K562 (cell line): ENCODE data around the gene TRUB1. TPM values are rescaled to one million over a fixed set of nuclear protein-coding genes. Genes with fewer than 3 reads are reported as not detected.

Source experiments
- ATAC-seq: fragments of 200-7000 bp; cut with Tn5 transposase; 3 replicates; pipeline ENCODE4 v1.9.1; 2020; ENCODE audit warnings: moderate library complexity
- BruUV-seq: library from RNA; stranded (reverse); fragments of 400-500 nt; replicated peaks from 2 replicates; lab custom pipeline; 2021; lab: Mats Ljungman, UMichigan
- CTCF ChIA-PET: fragments of 300-600 bp; formaldehyde crosslinking; extraction: SDS; loops from one replicate; lab custom pipeline; 2021; ENCODE audit warnings: low intra/inter-chr PET ratio; lab: Yijun Ruan, JAX
- POLR2A ChIA-PET: fragments of 300-600, 350-650 bp; sonication (Branson Sonifier 250); formaldehyde crosslinking; extraction: SDS; loops from one replicate; lab custom pipeline; 2021; ENCODE audit warnings: antibody characterized with exemption, inconsistent platforms; lab: Yijun Ruan, JAX
- DNase-seq, 4 experiments: peaks; one replicate each; pipeline versions ENCODE4 v3.0.0 to v3.0.0-alpha.2; 2011 to 2018; ENCODE audit warnings: low spot score in 3 of 4, mixed read lengths in 3 of 4; ENCODE audit errors: extremely low read depth in 1 of 4
- FAIRE-seq: peaks from 2 replicates; lab custom pipeline; 2011; peaks lifted over from hg19 to GRCh38; lab: Jason Lieb, UNC
- H2AFZ ChIP-seq: 2 replicates; pipeline ENCODE4 v1.6.0; 2011; ENCODE audit warnings: low read depth, low read length, control low read depth, inconsistent platforms
- H3K27ac ChIP-seq: fragments of 200-600 bp; 3 replicates; pipeline ENCODE4 v1.8.0; 2011; ENCODE audit warnings: low read depth, mild to moderate bottlenecking, control low read depth, inconsistent platforms, low read length, moderate library complexity, mixed read lengths; ENCODE audit errors: extremely low read depth
- H3K27me3 ChIP-seq, 2 experiments: fragments of 300-600 bp in 1 of 2; 2 replicates in 1 of 2; 3 replicates in 1 of 2; pipeline versions ENCODE4 v1.6.0 to v1.8.0; 2011; ENCODE audit warnings: inconsistent platforms in 2 of 2, low read length in 2 of 2, mild to moderate bottlenecking in 1 of 2, mixed read lengths in 1 of 2, moderate library complexity in 1 of 2; ENCODE audit not compliant: control insufficient read depth in 2 of 2, insufficient read depth in 2 of 2
- H3K36me3 ChIP-seq: fragments of 300-600 bp; 3 replicates; pipeline ENCODE4 v1.8.0; 2011; ENCODE audit warnings: mild to moderate bottlenecking, low read length, inconsistent platforms; ENCODE audit not compliant: control insufficient read depth, insufficient read depth
- H3K4me1 ChIP-seq, 2 experiments: fragments of 200-600 bp in 1 of 2; replicated peaks in 1 of 2; 2 replicates in 1 of 2; 3 replicates in 1 of 2; pipeline versions ENCODE4 v1.5.1 to v1.8.0; 2011; ENCODE audit warnings: inconsistent platforms in 2 of 2, low read length in 2 of 2, mild to moderate bottlenecking in 1 of 2, mixed read lengths in 1 of 2, moderate library complexity in 1 of 2; ENCODE audit not compliant: control insufficient read depth in 2 of 2, insufficient read depth in 2 of 2
- H3K4me2 ChIP-seq: 2 replicates; pipeline ENCODE4 v1.6.1; 2011; ENCODE audit warnings: low read length, control low read depth, inconsistent platforms, mixed read lengths; ENCODE audit not compliant: insufficient read depth
- H3K4me3 ChIP-seq: fragments of 200-600 bp; sonication (generic), shearing (Covaris generic); 2 replicates; pipeline ENCODE4 v1.5.1; 2016; ENCODE audit warnings: control low read depth, inconsistent platforms
- H3K79me2 ChIP-seq: fragments of 200-600 bp; 3 replicates; pipeline ENCODE4 v1.8.0; 2011; ENCODE audit warnings: low read length, inconsistent platforms; ENCODE audit not compliant: control insufficient read depth, insufficient read depth
- H3K9ac ChIP-seq, 2 experiments: 2 replicates each; pipeline versions ENCODE4 v1.6.0 to v1.6.1; 2011; ENCODE audit warnings: low read depth in 2 of 2, low read length in 2 of 2, control low read depth in 1 of 2, inconsistent platforms in 1 of 2, mild to moderate bottlenecking in 1 of 2, mixed read lengths in 1 of 2; ENCODE audit not compliant: insufficient read depth in 1 of 2
- H3K9me1 ChIP-seq: one replicate; pipeline ENCODE4 v1.6.0; 2011; ENCODE audit warnings: inconsistent platforms, mild to moderate bottlenecking, low read length, moderate library complexity; ENCODE audit not compliant: control insufficient read depth, insufficient read depth
- H3K9me3 ChIP-seq: replicated peaks from 2 replicates; pipeline ENCODE4 v1.5.1; 2011; ENCODE audit warnings: low read depth, low read length, inconsistent platforms; ENCODE audit not compliant: control insufficient read depth, insufficient read depth
- H4K20me1 ChIP-seq: replicated peaks from 2 replicates; pipeline ENCODE4 v1.6.1; 2011; ENCODE audit warnings: low read length, inconsistent platforms, mixed read lengths; ENCODE audit not compliant: control insufficient read depth, insufficient read depth
- BCLAF1 ChIP-seq, 2 experiments: fragments of 450-650 bp in 1 of 2; IDR thresholded peaks; 2 replicates each; pipeline ENCODE4 v1.6.1; 2011 to 2017; ENCODE audit warnings: low read depth in 2 of 2, antibody characterized with exemption in 1 of 2, borderline replicate concordance in 1 of 2, low read length in 1 of 2, mild to moderate bottlenecking in 1 of 2, mixed read lengths in 1 of 2; ENCODE audit not compliant: control insufficient read depth in 1 of 2
- FOXA1 ChIP-seq: fragments of 450-650 bp; IDR thresholded peaks from 2 replicates; pipeline ENCODE4 v1.6.1; 2016; ENCODE audit warnings: mild to moderate bottlenecking, borderline replicate concordance
- HDAC8 ChIP-seq: fragments of 450-650 bp; IDR thresholded peaks from 2 replicates; pipeline ENCODE4 v1.6.1; 2016; ENCODE audit warnings: mild to moderate bottlenecking, missing genetic modification characterization, moderate library complexity, missing compliant biosample characterization
- JUND ChIP-seq, 2 experiments: IDR thresholded peaks; 2 replicates in 1 of 2; 3 replicates in 1 of 2; pipeline ENCODE4 v1.6.1; 2011; ENCODE audit warnings: borderline replicate concordance in 2 of 2, low read depth in 2 of 2, low read length in 2 of 2, improper control_type of control experiment in 1 of 2, missing biosample characterization in 1 of 2, missing genetic modification characterization in 1 of 2, missing genetic modification reagents in 1 of 2
- YY1 ChIP-seq, 3 experiments: IDR thresholded peaks; 2 replicates each; pipeline ENCODE4 v1.6.1; 2011; ENCODE audit warnings: low read length in 2 of 3, mild to moderate bottlenecking in 2 of 3, moderate library complexity in 2 of 3, borderline replicate concordance in 1 of 3, control low read depth in 1 of 3, low read depth in 1 of 3; ENCODE audit not compliant: insufficient read depth in 3 of 3, insufficient replicate concordance in 2 of 3, control insufficient read depth in 1 of 3, insufficient read length in 1 of 3; ENCODE audit errors: extremely low read depth in 1 of 3
- ZNF699 ChIP-seq: fragments of 250-450 bp; sonication (Bioruptor Pico); IDR thresholded peaks from 2 replicates; pipeline ENCODE4 v1.8.0; 2021; ENCODE audit warnings: mild to moderate bottlenecking, moderate library complexity; ENCODE audit not compliant: insufficient replicate concordance
- ZNF830 ChIP-seq: fragments of 250-450 bp; sonication (Bioruptor Pico); IDR thresholded peaks from 2 replicates; pipeline ENCODE4 v1.5.0; 2021; ENCODE audit warnings: mild to moderate bottlenecking
- WGBS: fragments of 100-300 bp; shearing (Covaris generic); methylation state at CpG from one replicate; pipeline ENCODE4 v1.1.6; 2016; ENCODE audit warnings: low coverage, mixed read lengths; ENCODE audit not compliant: insufficient coverage; ENCODE audit errors: missing lambda C conversion rate; 5-methylcytosine and 5-hydroxymethylcytosine counted together
- in situ Hi-C: fragments of 300-500 bp; cut with MboI; formaldehyde crosslinking; loops from 4 replicates; pipeline ENCODE4 v1.15.0; 2018; ENCODE audit warnings: inconsistent platforms, mixed read lengths
- intact Hi-C: fragments of 100-400 bp; cut with micrococcal nuclease; formaldehyde crosslinking; loops from 2 replicates; pipeline ENCODE4 v1.14.2; 2022
- polyA plus RNA-seq, 8 experiments: library from polyadenylated mRNA; depleted of rRNA in 4 of 8; stranded (reverse) in 5 of 8; unstranded in 3 of 8; fragments of >200 nt; fragmentation: Nextera tagmentation in 2 of 8; fragmentation: Illumina TruSeq in 1 of 8; extraction: Ambion mirVana in 2 of 8; extraction: Trizol in 1 of 8; gene quantifications; 2 replicates each; pipeline versions ENCODE4 v1.2.1 to v1.2.3, GENCODE V29; 2011 to 2014; ENCODE audit warnings: inconsistent platforms in 1 of 8, missing spikeins in 1 of 8
- total RNA-seq, 7 experiments: library from RNA; depleted of rRNA in 6 of 7; stranded (reverse); fragments of >200 nt in 6 of 7; fragmentation: Illumina TruSeq in 2 of 7; extraction: Trizol in 2 of 7; gene quantifications; 2 replicates each; pipeline versions ENCODE4 v1.2.1 to v1.2.3, GENCODE V29; 2011 to 2021; ENCODE audit warnings: low replicate concordance in 1 of 7
- TF ChIP-seq, protein P1 (sequence below): sonication (generic); formaldehyde crosslinking; IDR thresholded peaks from 2 replicates; pipeline ENCODE4 v1.5.0; 2020; ENCODE audit warnings: missing genetic modification reagents

The TRUB1 gene
- total and polyA plus RNA-seq, 9 of the 15 experiments (the other 6 are each of a cell fraction or from before 2014, with no cell fraction given) = 4.6 to 16.5 (median 11.5) TPM

- TF ChIP-seq JUND (IDR thresholded peaks at IDR 0.05; ENCODE audit: borderline replicate concordance, low read depth, low read length) = no peak
- TF ChIP-seq JUND (tag; IDR thresholded peaks at IDR 0.05; ENCODE audit: borderline replicate concordance, low read depth, low read length) = no peak
These were observed 61.0 kb downstream of the TRUB1 start (continued) for GRCh38 chr10:114998993-114999392.

- in situ Hi-C loops (no loop called here), intact Hi-C loops (no loop called here)
- CTCF ChIA-PET = no interaction called here
- POLR2A ChIA-PET = no interaction called here
- no TSS peak for BruUV-seq
- Histone ChIP-seq H3K9me1 (no peaks in the 10 kb centered on the region), H3K27ac (no peak overlapping the region), H3K4me1 (no peaks in the 10 kb centered on the region; a peak in 1 of 5 replicates), H3K4me2 (no peak overlapping the region), H3K27me3 (no peaks in the 10 kb centered on the region), H3K4me3 (no peak overlapping the region), H3K9me3 (no peaks in the 10 kb centered on the region), H2AFZ (peak overlapping the region; percentile 22; the same call in 1 of the 2 replicates), H3K36me3 (no peaks in the 10 kb centered on the region), H3K79me2 (no peaks in the 10 kb centered on the region), H3K9ac (no peak overlapping the region), H4K20me1 (no peaks in the 10 kb centered on the region)
- ATAC-seq (peak; percentile 34; the same call in 1 of the 3 replicates), FAIRE-seq (no peak), DNase-seq (no peak)
- 4% methylated on average over 13 of the region's 13 CpGs for WGBS
- TF ChIP-seq HDAC8 (tag) = no peak
- TF ChIP-seq ZNF699 (CRISPR knock-in tag) = no peak
- no peak for TF ChIP-seq ZNF830
- TF ChIP-seq, protein P1, sequence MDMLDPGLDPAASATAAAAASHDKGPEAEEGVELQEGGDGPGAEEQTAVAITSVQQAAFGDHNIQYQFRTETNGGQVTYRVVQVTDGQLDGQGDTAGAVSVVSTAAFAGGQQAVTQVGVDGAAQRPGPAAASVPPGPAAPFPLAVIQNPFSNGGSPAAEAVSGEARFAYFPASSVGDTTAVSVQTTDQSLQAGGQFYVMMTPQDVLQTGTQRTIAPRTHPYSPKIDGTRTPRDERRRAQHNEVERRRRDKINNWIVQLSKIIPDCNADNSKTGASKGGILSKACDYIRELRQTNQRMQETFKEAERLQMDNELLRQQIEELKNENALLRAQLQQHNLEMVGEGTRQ (CRISPR knock-in tag) = no peak
- no peak for TF ChIP-seq YY1 (IDR thresholded peaks at IDR 0.05; ENCODE audit: borderline replicate concordance in 1 of 3, control insufficient read depth in 1 of 3, extremely low read depth in 1 of 3, insufficient read depth in 3 of 3, insufficient read length in 1 of 3, insufficient replicate concordance in 2 of 3, low read depth in 1 of 3, low read length in 2 of 3)
- no peak for TF ChIP-seq FOXA1
- TF ChIP-seq BCLAF1 (IDR thresholded peaks at IDR 0.05; ENCODE audit: borderline replicate concordance in 1 of 2, control insufficient read depth in 1 of 2, low read depth in 2 of 2, low read length in 1 of 2) = no peak
These were observed 63.7 kb downstream of the TRUB1 start for GRCh38 chr10:115001506-115002381.
